ENCODE results near the gene APOC1.
"Not testable (repeated sequence)": the region's sequence is repeated elsewhere in the genome, so short reads cannot be mapped to it uniquely, and the experiment has no call there.

Gene APOC1

GRCh38 chr19:44882063-44882462, 32.3 kb upstream of the APOC1 start:
- WGBS (ENCODE audit: insufficient coverage), result 98% methylated on average over 15 of the region's 15 CpGs
- Histone ChIP-seq H3K27me3 (replicated peaks in 2 of 5; ENCODE audit: control insufficient read depth in 4 of 5, insufficient read depth in 5 of 5, low read length in 4 of 5) (no peaks in the 10 kb centered on the region), H3K9me3 (ENCODE audit: control extremely low read depth in 1 of 5, control insufficient read depth in 4 of 5, insufficient read depth in 2 of 5, low read depth in 1 of 5, low read length in 4 of 5) (no peaks in the 10 kb centered on the region), H3K27ac (ENCODE audit: insufficient read depth in 1 of 2, low read depth in 1 of 2, low read length in 2 of 2, poor library complexity in 1 of 2, severe bottlenecking in 2 of 2) (no peak overlapping the region), H3K4me1 (ENCODE audit: control extremely low read depth in 1 of 4, control insufficient read depth in 4 of 4, insufficient read depth in 4 of 4, low read length in 3 of 4) (peaks cover 1 to 12% (median 7%) of the 10 kb centered on the region in 4 experiments), H3K4me3 (ENCODE audit: control insufficient read depth in 1 of 7, extremely low read depth in 1 of 7, insufficient read depth in 4 of 7, low read depth in 2 of 7, low read length in 6 of 7) (no peak overlapping the region), H3K36me3 (ENCODE audit: control insufficient read depth in 4 of 4, insufficient read depth in 4 of 4, low read length in 3 of 4) (peaks cover 6 to 25% (median 20%) of the 10 kb centered on the region in 4 experiments)
- DNase-seq, result no peak
- ChIA-PET POLR2A (no interaction called here), CTCF (interaction anchor here (0.6 to 1.6 kb wide), 2 partner anchors 23 to 349 kb away, joined by 3 to 5 read pairs; no protein-coding TSS in a partner anchor)

GRCh38 chr19:44882619-44883397, 31.6 kb upstream of the APOC1 start:
- H3K27ac ChIP-seq (ENCODE audit: insufficient read depth in 1 of 2, low read depth in 1 of 2, low read length in 2 of 2, poor library complexity in 1 of 2, severe bottlenecking in 2 of 2); H3K4me1 ChIP-seq (ENCODE audit: control extremely low read depth in 1 of 4, control insufficient read depth in 4 of 4, insufficient read depth in 4 of 4, low read length in 3 of 4); H3K4me3 ChIP-seq (ENCODE audit: control insufficient read depth in 1 of 7, extremely low read depth in 1 of 7, insufficient read depth in 4 of 7, low read depth in 2 of 7, low read length in 6 of 7); H3K9me3 ChIP-seq (ENCODE audit: control extremely low read depth in 1 of 5, control insufficient read depth in 4 of 5, insufficient read depth in 2 of 5, low read depth in 1 of 5, low read length in 4 of 5); H3K27me3 ChIP-seq (replicated peaks in 2 of 5; ENCODE audit: control insufficient read depth in 4 of 5, insufficient read depth in 5 of 5, low read length in 4 of 5); DNase-seq; POLR2A ChIA-PET: not testable (repeated sequence)
- H3K36me3 ChIP-seq (ENCODE audit: control insufficient read depth in 4 of 4, insufficient read depth in 4 of 4, low read length in 3 of 4), result peaks cover 6 to 29% (median 21%) of the 10 kb centered on the region in 4 experiments
- 92% methylated on average over 13 of the region's 19 CpGs for WGBS (ENCODE audit: insufficient coverage)
- CTCF ChIA-PET, result interaction anchor here (0.6 to 1.6 kb wide), 4 partner anchors 15 to 349 kb away, joined by 3 to 5 read pairs (median 3); no protein-coding TSS in a partner anchor

GRCh38 chr19:44883922-44884321, 30.5 kb upstream of the APOC1 start:
- H3K36me3 ChIP-seq (ENCODE audit: control insufficient read depth in 4 of 4, insufficient read depth in 4 of 4, low read length in 3 of 4), result peaks cover 6 to 28% (median 17%) of the 10 kb centered on the region in 4 experiments
- ChIA-PET CTCF (interaction anchor here (0.6 to 1.6 kb wide), 8 partner anchors 10 to 173 kb away, joined by 3 to 5 read pairs (median 3); no protein-coding TSS in a partner anchor), POLR2A (interaction anchor here (0.6 kb wide), 1 partner anchor 136 kb away, joined by 4 read pairs; no protein-coding TSS in a partner anchor)
- no peaks in the 10 kb centered on the region for H3K9me3 ChIP-seq (ENCODE audit: control extremely low read depth in 1 of 5, control insufficient read depth in 4 of 5, insufficient read depth in 2 of 5, low read depth in 1 of 5, low read length in 4 of 5)
- no peaks in the 10 kb centered on the region for H3K4me1 ChIP-seq (ENCODE audit: control extremely low read depth in 1 of 4, control insufficient read depth in 4 of 4, insufficient read depth in 4 of 4, low read length in 3 of 4)
- H3K27ac ChIP-seq (ENCODE audit: insufficient read depth in 1 of 2, low read depth in 1 of 2, low read length in 2 of 2, poor library complexity in 1 of 2, severe bottlenecking in 2 of 2), result no peak overlapping the region
- H3K4me3 ChIP-seq (ENCODE audit: control insufficient read depth in 1 of 7, extremely low read depth in 1 of 7, insufficient read depth in 4 of 7, low read depth in 2 of 7, low read length in 6 of 7), result no peak overlapping the region
- 100% methylated on average over 4 of the region's 5 CpGs for WGBS (ENCODE audit: insufficient coverage)
- DNase-seq, result no peak
- no peaks in the 10 kb centered on the region for H3K27me3 ChIP-seq (replicated peaks in 2 of 5; ENCODE audit: control insufficient read depth in 4 of 5, insufficient read depth in 5 of 5, low read length in 4 of 5)

DNA sequence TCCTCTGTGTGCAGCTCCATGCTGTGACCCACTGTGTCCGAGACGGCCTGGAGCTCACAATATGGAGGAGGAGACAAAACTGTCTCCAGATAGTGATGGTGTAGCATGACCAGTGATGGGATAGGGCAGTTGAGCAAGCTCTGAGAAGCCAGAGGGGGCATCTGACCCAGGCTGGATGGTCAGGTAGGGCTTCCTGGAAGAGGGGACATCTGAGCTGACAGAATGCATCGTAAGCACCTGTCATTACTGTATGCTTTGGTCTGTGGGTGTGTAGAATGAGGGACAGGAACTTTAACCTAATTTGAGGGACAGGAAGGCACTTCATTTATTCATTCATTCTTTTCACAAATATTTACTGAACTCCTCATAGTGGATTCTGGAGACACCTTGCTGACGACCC, 29.8 kb upstream of the APOC1 start:
- no peak overlapping the region for H3K4me3 ChIP-seq (ENCODE audit: control insufficient read depth in 1 of 7, extremely low read depth in 1 of 7, insufficient read depth in 4 of 7, low read depth in 2 of 7, low read length in 6 of 7)
- CTCF ChIA-PET, result interaction anchor here (0.6 to 1.4 kb wide), 7 partner anchors 10 to 174 kb away, joined by 3 to 5 read pairs (median 3); no protein-coding TSS in a partner anchor
- peaks cover 0 to 2% (median under 1%) of the 10 kb centered on the region in 4 experiments for H3K4me1 ChIP-seq (ENCODE audit: control extremely low read depth in 1 of 4, control insufficient read depth in 4 of 4, insufficient read depth in 4 of 4, low read length in 3 of 4)
- H3K9me3 ChIP-seq (ENCODE audit: control extremely low read depth in 1 of 5, control insufficient read depth in 4 of 5, insufficient read depth in 2 of 5, low read depth in 1 of 5, low read length in 4 of 5), result no peaks in the 10 kb centered on the region
- POLR2A ChIA-PET, result no interaction called here
- no peaks in the 10 kb centered on the region for H3K27me3 ChIP-seq (replicated peaks in 2 of 5; ENCODE audit: control insufficient read depth in 4 of 5, insufficient read depth in 5 of 5, low read length in 4 of 5)
- 100% methylated on average over 4 of the region's 4 CpGs for WGBS (ENCODE audit: insufficient coverage)
- no peak for DNase-seq
- no peak overlapping the region for H3K27ac ChIP-seq (ENCODE audit: insufficient read depth in 1 of 2, low read depth in 1 of 2, low read length in 2 of 2, poor library complexity in 1 of 2, severe bottlenecking in 2 of 2)
- H3K36me3 ChIP-seq (ENCODE audit: control insufficient read depth in 4 of 4, insufficient read depth in 4 of 4, low read length in 3 of 4), result peaks cover 6 to 26% (median 15%) of the 10 kb centered on the region in 4 experiments

GRCh38 chr19:44886141-44886540, 28.3 kb upstream of the APOC1 start:
- Histone ChIP-seq H3K9me3 (ENCODE audit: control extremely low read depth in 1 of 5, control insufficient read depth in 4 of 5, insufficient read depth in 2 of 5, low read depth in 1 of 5, low read length in 4 of 5) (no peaks in the 10 kb centered on the region), H3K36me3 (ENCODE audit: control insufficient read depth in 4 of 4, insufficient read depth in 4 of 4, low read length in 3 of 4) (peaks cover 6 to 21% (median 13%) of the 10 kb centered on the region in 4 experiments), H3K4me3 (ENCODE audit: control insufficient read depth in 1 of 7, extremely low read depth in 1 of 7, insufficient read depth in 4 of 7, low read depth in 2 of 7, low read length in 6 of 7) (no peak overlapping the region), H3K27ac (ENCODE audit: insufficient read depth in 1 of 2, low read depth in 1 of 2, low read length in 2 of 2, poor library complexity in 1 of 2, severe bottlenecking in 2 of 2) (no peak overlapping the region), H3K27me3 (replicated peaks in 2 of 5; ENCODE audit: control insufficient read depth in 4 of 5, insufficient read depth in 5 of 5, low read length in 4 of 5) (no peaks in the 10 kb centered on the region), H3K4me1 (ENCODE audit: control extremely low read depth in 1 of 4, control insufficient read depth in 4 of 4, insufficient read depth in 4 of 4, low read length in 3 of 4) (peaks cover 0 to 9% (median 7%) of the 10 kb centered on the region in 4 experiments)
- WGBS (ENCODE audit: insufficient coverage), result 100% methylated on average over 3 of the region's 6 CpGs
- no peak for DNase-seq
- ChIA-PET POLR2A (no interaction called here), CTCF (no interaction called here)

GRCh38 chr19:44887648-44888047, 26.8 kb upstream of the APOC1 start:
- Histone ChIP-seq H3K4me3 (ENCODE audit: control insufficient read depth in 1 of 7, extremely low read depth in 1 of 7, insufficient read depth in 4 of 7, low read depth in 2 of 7, low read length in 6 of 7) (no peak overlapping the region), H3K4me1 (ENCODE audit: control extremely low read depth in 1 of 4, control insufficient read depth in 4 of 4, insufficient read depth in 4 of 4, low read length in 3 of 4) (peaks cover 8 to 23% (median 20%) of the 10 kb centered on the region in 4 experiments), H3K27me3 (replicated peaks in 2 of 5; ENCODE audit: control insufficient read depth in 4 of 5, insufficient read depth in 5 of 5, low read length in 4 of 5) (no peaks in the 10 kb centered on the region), H3K27ac (ENCODE audit: insufficient read depth in 1 of 2, low read depth in 1 of 2, low read length in 2 of 2, poor library complexity in 1 of 2, severe bottlenecking in 2 of 2) (no peak overlapping the region), H3K36me3 (ENCODE audit: control insufficient read depth in 4 of 4, insufficient read depth in 4 of 4, low read length in 3 of 4) (peaks cover 6 to 22% (median 13%) of the 10 kb centered on the region in 4 experiments), H3K9me3 (ENCODE audit: control extremely low read depth in 1 of 5, control insufficient read depth in 4 of 5, insufficient read depth in 2 of 5, low read depth in 1 of 5, low read length in 4 of 5) (no peaks in the 10 kb centered on the region)
- POLR2A ChIA-PET, result no interaction called here
- CTCF ChIA-PET, result no interaction called here
- no peak for DNase-seq
- 100% methylated on average over 4 of the region's 4 CpGs for whole genome bisulfite sequencing (ENCODE audit: insufficient coverage)

DNA sequence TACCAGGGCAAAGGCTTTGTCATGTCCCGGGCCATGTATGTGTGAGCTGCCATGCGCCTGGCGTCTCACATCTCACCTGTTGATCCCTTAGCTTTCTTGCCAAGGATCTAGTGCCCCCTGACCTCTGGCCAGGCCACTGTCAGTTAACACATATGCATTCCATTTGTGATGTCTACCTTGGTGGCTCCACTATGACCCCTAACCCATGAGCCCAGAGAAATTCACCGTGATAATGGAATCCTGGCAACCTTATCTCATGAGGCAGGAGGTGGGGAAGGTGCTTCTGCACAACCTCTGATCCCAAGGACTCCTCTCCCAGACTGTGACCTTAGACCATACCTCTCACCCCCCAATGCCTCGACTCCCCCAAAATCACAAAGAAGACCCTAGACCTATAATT, 26.1 kb upstream of the APOC1 start:
- 96% methylated on average over 3 of the region's 5 CpGs for WGBS (ENCODE audit: insufficient coverage)
- peaks cover 8 to 26% (median 23%) of the 10 kb centered on the region in 4 experiments for H3K4me1 ChIP-seq (ENCODE audit: control extremely low read depth in 1 of 4, control insufficient read depth in 4 of 4, insufficient read depth in 4 of 4, low read length in 3 of 4)
- H3K36me3 ChIP-seq (ENCODE audit: control insufficient read depth in 4 of 4, insufficient read depth in 4 of 4, low read length in 3 of 4), result peaks cover 6 to 28% (median 18%) of the 10 kb centered on the region in 4 experiments
- H3K9me3 ChIP-seq (ENCODE audit: control extremely low read depth in 1 of 5, control insufficient read depth in 4 of 5, insufficient read depth in 2 of 5, low read depth in 1 of 5, low read length in 4 of 5); H3K4me3 ChIP-seq (ENCODE audit: control insufficient read depth in 1 of 7, extremely low read depth in 1 of 7, insufficient read depth in 4 of 7, low read depth in 2 of 7, low read length in 6 of 7); H3K27ac ChIP-seq (ENCODE audit: insufficient read depth in 1 of 2, low read depth in 1 of 2, low read length in 2 of 2, poor library complexity in 1 of 2, severe bottlenecking in 2 of 2); POLR2A ChIA-PET; H3K27me3 ChIP-seq (replicated peaks in 2 of 5; ENCODE audit: control insufficient read depth in 4 of 5, insufficient read depth in 5 of 5, low read length in 4 of 5); CTCF ChIA-PET; DNase-seq: not testable (repeated sequence)

All from common myeloid progenitor, CD34-positive (primary cell).